ENCODE data around the gene TMEM213.

DNA sequence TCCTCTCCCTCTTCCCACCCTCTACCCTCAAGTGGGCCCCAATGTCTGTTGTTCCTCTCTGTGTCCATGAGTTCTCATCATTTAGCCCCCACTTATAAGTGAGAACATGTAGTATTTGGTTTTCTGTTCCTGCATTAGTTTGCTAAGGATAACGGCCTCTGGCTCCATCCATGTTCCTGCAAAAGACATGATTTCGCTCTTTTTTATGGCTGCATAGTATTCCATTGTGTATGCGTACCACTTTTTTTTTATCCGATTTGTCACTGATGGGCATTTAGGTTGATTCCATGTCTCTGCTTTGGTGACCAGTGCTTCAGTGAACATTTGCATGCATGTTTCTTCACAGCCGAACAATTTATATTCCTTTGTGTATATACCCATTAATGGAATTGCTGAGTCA, 51.9 kb downstream of the TMEM213 start:
- no peak for TF ChIP-seq CTCF (conservative IDR thresholded peaks at IDR 0.05 in 1 of 2, IDR thresholded peaks at IDR 0.05 in 1 of 2; ENCODE audit: extremely low read depth in 1 of 2, insufficient read depth in 1 of 2, low read depth in 1 of 2, low read length in 2 of 2)
- no peak for TF ChIP-seq EZH2 (IDR thresholded peaks at IDR 0.05; ENCODE audit: borderline replicate concordance, low read length)
